ENCODE data around the gene BAHCC1. TPM values are rescaled to one million over a fixed set of nuclear protein-coding genes. Genes with fewer than 3 reads are reported as not detected.

BAHCC1 gene
- total RNA-seq, 1 donor from 2014 or later, result 9.9 TPM

GRCh38 chr17:81489012-81489997 is 94.0 kb downstream of the BAHCC1 start:
- ATAC-seq, result no peak
- DNase-seq (ENCODE audit: missing footprints), result no peak
- intact Hi-C loops (cut with DNase I), result loop anchor here (2.0 kb wide), 1 partner anchor 143 kb away; no protein-coding TSS in a partner anchor

GRCh38 chr17:81489998-81490992 is 95.0 kb downstream of the BAHCC1 start:
- ATAC-seq (no peak), DNase-seq (ENCODE audit: missing footprints) (no peak)
- intact Hi-C loops (cut with DNase I), result loop anchor here (2.0 kb wide), 1 partner anchor 143 kb away; no protein-coding TSS in a partner anchor

- DNase-seq (ENCODE audit: missing footprints) (no peak), ATAC-seq (no peak)
- intact Hi-C loops (cut with DNase I), result no loop called here
These were observed 95.9 kb downstream of the BAHCC1 start for GRCh38 chr17:81491181-81491581.

- DNase-seq (ENCODE audit: missing footprints), result no peak
- intact Hi-C loops (cut with DNase I), result no loop called here
- no peak for ATAC-seq
These were observed 96.5 kb downstream of the BAHCC1 start for GRCh38 chr17:81491761-81492160.

- intact Hi-C loops (cut with DNase I), result no loop called here
- no peak for ATAC-seq
- DNase-seq (ENCODE audit: missing footprints), result no peak
These were observed 96.9 kb downstream of the BAHCC1 start for GRCh38 chr17:81492202-81492601.

- intact Hi-C loops (cut with DNase I), result no loop called here
- no peak for ATAC-seq
- DNase-seq (ENCODE audit: missing footprints), result no peak
These were observed 97.4 kb downstream of the BAHCC1 start for GRCh38 chr17:81492706-81493105.

GRCh38 chr17:81493198-81494038 is 98.2 kb downstream of the BAHCC1 start:
- intact Hi-C loops (cut with DNase I), result no loop called here

GRCh38 chr17:81494626-81495377 is 99.5 kb downstream of the BAHCC1 start:
- ATAC-seq (no peak), DNase-seq (ENCODE audit: missing footprints) (peak; percentile 40)
- intact Hi-C loops (cut with DNase I), result no loop called here

More at GRCh38 chr17:81493198-81494038, 98.2 kb downstream of the BAHCC1 start:
- ATAC-seq, result no peak
- no peak for DNase-seq (ENCODE audit: missing footprints)

GRCh38 chr17:81498953-81499600 is 103.8 kb downstream of the BAHCC1 start:
- intact Hi-C loops (cut with DNase I), result no loop called here
- no peak for DNase-seq (ENCODE audit: missing footprints)
- ATAC-seq, result peak; percentile 22

GRCh38 chr17:81499601-81499970 is 104.3 kb downstream of the BAHCC1 start:
- ATAC-seq (no peak), DNase-seq (ENCODE audit: missing footprints) (no peak)
- intact Hi-C loops (cut with DNase I), result no loop called here

GRCh38 chr17:81500047-81500446 is 104.8 kb downstream of the BAHCC1 start:
- no peak for ATAC-seq
- intact Hi-C loops (cut with DNase I), result no loop called here
- no peak for DNase-seq (ENCODE audit: missing footprints)

GRCh38 chr17:81502471-81503017 is 107.3 kb downstream of the BAHCC1 start:
- ATAC-seq, result no peak
- no peak for DNase-seq (ENCODE audit: missing footprints)
- intact Hi-C loops (cut with DNase I), result no loop called here

GRCh38 chr17:81503619-81504018 is 108.4 kb downstream of the BAHCC1 start:
- ATAC-seq (no peak), DNase-seq (ENCODE audit: missing footprints) (no peak)
- intact Hi-C loops (cut with DNase I), result no loop called here

- ATAC-seq (no peak), DNase-seq (ENCODE audit: missing footprints) (no peak)
- intact Hi-C loops (cut with DNase I), result no loop called here
These were observed 113.5 kb downstream of the BAHCC1 start for GRCh38 chr17:81508639-81509206.

- intact Hi-C loops (cut with DNase I), result no loop called here
- DNase-seq (ENCODE audit: missing footprints), result no peak
- no peak for ATAC-seq
These were observed 114.1 kb downstream of the BAHCC1 start for GRCh38 chr17:81509207-81509971.
